GM21786 (cell line): ENCODE data around the gene KRT28.
"Not testable (repeated sequence)": the region's sequence is repeated elsewhere in the genome, so short reads cannot be mapped to it uniquely, and the experiment has no call there.

Experiments used
- ATAC-seq: cut with Tn5 transposase; IDR thresholded peaks from one replicate; pipeline ENCODE4 v1.9.1; 2021; ENCODE audit not compliant: unreplicated experiment

Gene KRT28

GRCh38 chr17:40779181-40779909 lies 20.4 kb downstream of the KRT28 start:
- ATAC-seq, result no peak

GRCh38 chr17:40778461-40778860 lies 21.3 kb downstream of the KRT28 start:
- ATAC-seq, result no peak

GRCh38 chr17:40777971-40778370 lies 21.8 kb downstream of the KRT28 start:
- ATAC-seq, result no peak

GRCh38 chr17:40777459-40777858 lies 22.3 kb downstream of the KRT28 start:
- no peak for ATAC-seq

GRCh38 chr17:40775945-40776344 lies 23.8 kb downstream of the KRT28 start:
- ATAC-seq, result no peak

- ATAC-seq, result no peak
Measured at GRCh38 chr17:40772101-40772500, 27.7 kb downstream of the KRT28 start, which contains the start of gene KRT26. TSS of gene KRT26 (minus strand) at chr17:40772201. CDS start at chr17:40772113, 88 bp downstream.

- ATAC-seq, result no peak
Measured at GRCh38 chr17:40765657-40766056, 34.1 kb downstream of the KRT28 start.

- ATAC-seq, result no peak
Measured at GRCh38 chr17:40763752-40764151, 36.0 kb downstream of the KRT28 start.

GRCh38 chr17:40760105-40761016 lies 39.4 kb downstream of the KRT28 start:
- no peak for ATAC-seq

- no peak for ATAC-seq
Measured at GRCh38 chr17:40755231-40755630, 44.5 kb downstream of the KRT28 start, which contains the start of gene KRT25. TSS of gene KRT25 (minus strand) at chr17:40755331. CDS start at chr17:40755271, 60 bp downstream.

GRCh38 chr17:40753804-40754203 lies 46.0 kb downstream of the KRT28 start:
- no peak for ATAC-seq

GRCh38 chr17:40751065-40751464 lies 48.7 kb downstream of the KRT28 start:
- no peak for ATAC-seq

- no peak for ATAC-seq
Measured at GRCh38 chr17:40750391-40750790, 49.4 kb downstream of the KRT28 start.

GRCh38 chr17:40748666-40749065 lies 51.1 kb downstream of the KRT28 start:
- ATAC-seq, result not testable (repeated sequence)
